ENCODE data around the gene HTT. TPM values are rescaled to one million over a fixed set of nuclear protein-coding genes. Genes with fewer than 3 reads are reported as not detected.

The HTT gene
- total and polyA plus RNA-seq, 10 of the 15 experiments (the other 5 are each of a cell fraction or from before 2014, with no cell fraction given) = 3.3 to 113 (median 43.3) TPM

GRCh38 chr4:3041192-3042142 lies 33.0 kb upstream of the HTT start:
- Histone ChIP-seq H3K4me3 (peak overlapping the region; percentile 85), H3K79me2 (ENCODE audit: control insufficient read depth, insufficient read depth, low read length) (peaks cover 12% of the 10 kb centered on the region), H3K9me3 (replicated peaks; ENCODE audit: control insufficient read depth, insufficient read depth, low read length) (peaks cover 8% of the 10 kb centered on the region), H4K20me1 (ENCODE audit: control insufficient read depth, insufficient read depth) (no peaks in the 10 kb centered on the region; the same call in 1 of the 2 replicates), H2AFZ (ENCODE audit: control insufficient read depth, low read depth, low read length) (peak overlapping the region; percentile 89), H3K27me3 (replicated peaks in 1 of 2; ENCODE audit: control insufficient read depth in 2 of 2, insufficient read depth in 2 of 2, low read length in 1 of 2) (no peaks in the 10 kb centered on the region), H3K9ac (ENCODE audit: control insufficient read depth, insufficient read depth, low read length) (peak overlapping the region; percentile 93), H3K4me2 (ENCODE audit: control insufficient read depth, insufficient read depth) (peak overlapping the region; percentile 98), H3K36me3 (ENCODE audit: control insufficient read depth in 2 of 2, insufficient read depth in 2 of 2, low read length in 1 of 2) (no peaks in the 10 kb centered on the region; a peak in 1 of 4 replicates), H3K4me1 (ENCODE audit: control insufficient read depth, insufficient read depth, low read length) (peaks cover 66% of the 10 kb centered on the region), H3K27ac (ENCODE audit: control insufficient read depth, insufficient read depth) (peak overlapping the region; percentile 95)
- 1% methylated on average over 54 of the region's 57 CpGs for WGBS (ENCODE audit: insufficient coverage, insufficient replicate concordance, low lambda C conversion rate, missing lambda C conversion rate)
- ChIA-PET POLR2A (interaction anchor here (0.9 to 2.8 kb wide), 7 partner anchors 9 to 42 kb away, joined by 3 to 14 read pairs (median 4); no protein-coding TSS in a partner anchor), CTCF (interaction anchor here (0.6 to 2.1 kb wide), 8 partner anchors 12 to 78 kb away, joined by 3 to 7 read pairs (median 4); partner anchors contain the start of gene GRK4), SMC1A (ENCODE audit: uncharacterized antibody, unreplicated experiment) (interaction anchor here (1.0 to 1.9 kb wide), 4 partner anchors 37 to 369 kb away, joined by 3 to 4 read pairs (median 4); no protein-coding TSS in a partner anchor), RAD21 (ENCODE audit: unreplicated experiment) (interaction anchor here (0.8 to 2.6 kb wide), 5 partner anchors 33 to 79 kb away, joined by 3 to 8 read pairs (median 3); partner anchors contain the start of genes GRK4, HTT and NOP14)
- ATAC-seq (peak; percentile 66), DNase-seq (ENCODE audit: low read depth, low spot score) (no peak), FAIRE-seq (no peak)
- intact Hi-C loops (cut with micrococcal nuclease; ENCODE audit: unreplicated experiment) (loop anchor here (2.0 to 10.0 kb wide), 2 partner anchors 79 to 277 kb away; partner anchors contain the start of genes GRK4 and NOP14), in situ Hi-C loops (cut with MboI) (no loop called here)
- no TSS peak for BruUV-seq (replicated peaks)
- TF ChIP-seq TCF12 (IDR thresholded peaks at IDR 0.05; ENCODE audit: low read depth, low read length) = peak; percentile 62
- TF ChIP-seq SIN3A (IDR thresholded peaks at IDR 0.05; ENCODE audit: low read depth, low read length) = no peak
- TF ChIP-seq EED (IDR thresholded peaks at IDR 0.05; ENCODE audit: low read depth) = peak; percentile 17; the same call in 1 of the 2 replicates
- TF ChIP-seq IKZF1 (conservative IDR thresholded peaks at IDR 0.05) = peak; percentile 62
- no peak for TF ChIP-seq ZBTB11 (CRISPR knock-in tag; IDR thresholded peaks at IDR 0.05)
- no peak for TF ChIP-seq RB1 (IDR thresholded peaks at IDR 0.05; ENCODE audit: borderline replicate concordance)
- no peak for TF ChIP-seq HDAC2 (IDR thresholded peaks at IDR 0.05)
- TF ChIP-seq ATF7 (IDR thresholded peaks at IDR 0.05; ENCODE audit: low read depth) = no peak
- no peak for TF ChIP-seq KLF5 (IDR thresholded peaks at IDR 0.05; ENCODE audit: partially characterized antibody)
- TF ChIP-seq SMAD5 (IDR thresholded peaks at IDR 0.05; ENCODE audit: low read depth) = peak; percentile 60; the same call in 1 of the 2 replicates
- no peak for TF ChIP-seq EZH2 (IDR thresholded peaks at IDR 0.05; ENCODE audit: borderline replicate concordance, control insufficient read depth, low read depth, low read length)
- no peak for TF ChIP-seq PML (IDR thresholded peaks at IDR 0.05; ENCODE audit: low read length)
- no peak for TF ChIP-seq SREBF2 (IDR thresholded peaks at IDR 0.05; ENCODE audit: low read length)
- TF ChIP-seq ATF3 (IDR thresholded peaks at IDR 0.05; ENCODE audit: borderline replicate concordance, extremely low read depth, low read depth, low read length) = no peak
- TF ChIP-seq PAX5 (IDR thresholded peaks at IDR 0.05; ENCODE audit: borderline replicate concordance, low read depth, low read length) = no peak
- no peak for TF ChIP-seq PAX8 (IDR thresholded peaks at IDR 0.05)

Data from GM12878 (cell line).